GM19099 (cell line): ENCODE measurements around the gene FREM3.

Experiments
- POLR2A ChIP-seq: IDR thresholded peaks from 3 replicates; pipeline ENCODE4 v1.6.1; 2011; ENCODE audit warnings: low read depth; ENCODE audit not compliant: insufficient read length; ENCODE audit errors: extremely low read depth

FREM3 gene

GRCh38 chr4:143700416-143701352 is at the start of gene FREM3:
TSS of gene FREM3 (minus strand) at chr4:143700675. CDS start at chr4:143700675, 0 bp downstream.
- TF ChIP-seq POLR2A = no peak

- TF ChIP-seq POLR2A = no peak
These were observed 45.4 kb upstream of the FREM3 start for GRCh38 chr4:143745874-143746273.

GRCh38 chr4:143743591-143743990 is 43.1 kb upstream of the FREM3 start:
- no peak for TF ChIP-seq POLR2A

- no peak for TF ChIP-seq POLR2A
These were observed 42.4 kb upstream of the FREM3 start for GRCh38 chr4:143742834-143743233.

GRCh38 chr4:143736861-143737260 is 36.4 kb upstream of the FREM3 start:
- TF ChIP-seq POLR2A = no peak

GRCh38 chr4:143728166-143728565 is 27.7 kb upstream of the FREM3 start:
- no peak for TF ChIP-seq POLR2A

GRCh38 chr4:143726714-143727113 is 26.2 kb upstream of the FREM3 start:
- no peak for TF ChIP-seq POLR2A

- no peak for TF ChIP-seq POLR2A
These were observed 20.8 kb upstream of the FREM3 start for GRCh38 chr4:143721317-143721716.

GRCh38 chr4:143713955-143714625 is 13.6 kb upstream of the FREM3 start:
- TF ChIP-seq POLR2A = no peak

GRCh38 chr4:143713553-143713952 is 13.1 kb upstream of the FREM3 start:
- TF ChIP-seq POLR2A = no peak

- TF ChIP-seq POLR2A = no peak
These were observed 11.7 kb upstream of the FREM3 start for GRCh38 chr4:143712155-143712550.

GRCh38 chr4:143711543-143712154 is 11.2 kb upstream of the FREM3 start:
- no peak for TF ChIP-seq POLR2A

GRCh38 chr4:143701365-143701764 is 890 bp upstream of the FREM3 start:
- TF ChIP-seq POLR2A = no peak

- TF ChIP-seq POLR2A = no peak
These were observed 444 bp downstream of the FREM3 start for GRCh38 chr4:143700046-143700415.

- TF ChIP-seq POLR2A = no peak
These were observed 987 bp downstream of the FREM3 start for GRCh38 chr4:143699331-143700045.
